RWPE2 (cell line): ENCODE measurements around the gene PLEKHA3.

Experiments
- ATAC-seq: fragments of 200-7000 bp; cut with Tn5 transposase; 3 replicates; pipeline ENCODE4 v1.9.1; 2021; ENCODE audit warnings: low read depth
- DNase-seq: peaks from one replicate; pipeline ENCODE4 v3.0.0-alpha.2; 2020; ENCODE audit warnings: low spot score
- H3K27ac ChIP-seq: fragments of 450-650 bp; 2 replicates; pipeline ENCODE4 v1.5.1; 2017; ENCODE audit warnings: mild to moderate bottlenecking; ENCODE audit not compliant: poor library complexity, severe bottlenecking
- H3K27me3 ChIP-seq: fragments of 250-450 bp; sonication (Bioruptor Pico); 2 replicates; pipeline ENCODE4 v1.5.1; 2021; ENCODE audit warnings: mild to moderate bottlenecking, moderate library complexity; ENCODE audit not compliant: insufficient read depth, poor library complexity, severe bottlenecking
- H3K36me3 ChIP-seq: fragments of 250-450 bp; sonication (Bioruptor Pico); 2 replicates; pipeline ENCODE4 v1.5.1; 2020; ENCODE audit warnings: low read depth, mild to moderate bottlenecking, moderate library complexity
- H3K4me1 ChIP-seq: fragments of 250-450 bp; sonication (Bioruptor Pico); 2 replicates; pipeline ENCODE4 v1.5.1; 2021; ENCODE audit warnings: mild to moderate bottlenecking, moderate library complexity; ENCODE audit not compliant: insufficient read depth, poor library complexity, severe bottlenecking
- H3K4me3 ChIP-seq: fragments of 250-450 bp; sonication (Bioruptor Pico); 2 replicates; pipeline ENCODE4 v1.5.1; 2021; ENCODE audit warnings: mild to moderate bottlenecking, moderate library complexity; ENCODE audit not compliant: severe bottlenecking
- H3K9me3 ChIP-seq: fragments of 250-450 bp; sonication (Bioruptor Pico); 2 replicates; pipeline ENCODE4 v1.5.1; 2021; ENCODE audit warnings: mild to moderate bottlenecking, moderate library complexity; ENCODE audit not compliant: severe bottlenecking
- TF ChIP-seq, protein P1 (sequence below): fragments of 450-650 bp; IDR thresholded peaks from one replicate; pipeline ENCODE4 v1.5.1; 2017; ENCODE audit warnings: mild to moderate bottlenecking, moderate library complexity; ENCODE audit not compliant: poor library complexity, severe bottlenecking

PLEKHA3 gene

GRCh38 chr2:178506949-178507348 lies 26.7 kb downstream of the PLEKHA3 start:
- Histone ChIP-seq H3K27me3 (no peaks in the 10 kb centered on the region), H3K27ac (no peak overlapping the region), H3K4me3 (no peak overlapping the region), H3K4me1 (no peaks in the 10 kb centered on the region), H3K9me3 (no peaks in the 10 kb centered on the region), H3K36me3 (peaks cover 29% of the 10 kb centered on the region)
- TF ChIP-seq, protein P1, sequence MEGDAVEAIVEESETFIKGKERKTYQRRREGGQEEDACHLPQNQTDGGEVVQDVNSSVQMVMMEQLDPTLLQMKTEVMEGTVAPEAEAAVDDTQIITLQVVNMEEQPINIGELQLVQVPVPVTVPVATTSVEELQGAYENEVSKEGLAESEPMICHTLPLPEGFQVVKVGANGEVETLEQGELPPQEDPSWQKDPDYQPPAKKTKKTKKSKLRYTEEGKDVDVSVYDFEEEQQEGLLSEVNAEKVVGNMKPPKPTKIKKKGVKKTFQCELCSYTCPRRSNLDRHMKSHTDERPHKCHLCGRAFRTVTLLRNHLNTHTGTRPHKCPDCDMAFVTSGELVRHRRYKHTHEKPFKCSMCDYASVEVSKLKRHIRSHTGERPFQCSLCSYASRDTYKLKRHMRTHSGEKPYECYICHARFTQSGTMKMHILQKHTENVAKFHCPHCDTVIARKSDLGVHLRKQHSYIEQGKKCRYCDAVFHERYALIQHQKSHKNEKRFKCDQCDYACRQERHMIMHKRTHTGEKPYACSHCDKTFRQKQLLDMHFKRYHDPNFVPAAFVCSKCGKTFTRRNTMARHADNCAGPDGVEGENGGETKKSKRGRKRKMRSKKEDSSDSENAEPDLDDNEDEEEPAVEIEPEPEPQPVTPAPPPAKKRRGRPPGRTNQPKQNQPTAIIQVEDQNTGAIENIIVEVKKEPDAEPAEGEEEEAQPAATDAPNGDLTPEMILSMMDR = no peak
- ATAC-seq (no peak), DNase-seq (no peak)

DNA sequence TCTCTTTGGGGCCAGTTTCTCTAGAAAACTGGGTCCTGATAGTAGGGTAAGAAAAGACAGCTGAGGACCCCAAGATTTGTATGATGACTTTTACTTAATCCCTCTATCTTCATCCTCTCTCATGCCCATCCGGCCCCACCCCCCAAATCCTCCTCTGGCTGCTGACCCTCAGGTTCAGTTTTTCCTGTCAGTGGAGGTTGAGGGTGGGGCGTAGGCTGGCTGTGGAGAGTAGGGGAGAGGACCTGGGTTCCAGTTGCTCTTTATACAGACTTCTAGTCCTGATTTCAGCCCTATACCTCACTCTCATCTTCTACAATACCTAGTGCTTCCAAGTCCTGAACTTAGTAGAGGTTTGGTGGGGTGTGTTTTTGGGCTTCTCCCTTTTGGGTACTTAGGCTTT lies 28.4 kb downstream of the PLEKHA3 start:
- TF ChIP-seq, protein P1 = no peak
- H3K9me3 ChIP-seq = no peaks in the 10 kb centered on the region
- DNase-seq = no peak

GRCh38 chr2:178510384-178510783 lies 30.1 kb downstream of the PLEKHA3 start:
- no peaks in the 10 kb centered on the region for H3K27me3 ChIP-seq
- no peak overlapping the region for H3K4me3 ChIP-seq
- TF ChIP-seq, protein P1 = no peak
- peaks cover 7% of the 10 kb centered on the region; the same call in 1 of the 2 replicates for H3K36me3 ChIP-seq
- H3K4me1 ChIP-seq = peaks cover 12% of the 10 kb centered on the region
- no peak overlapping the region for H3K27ac ChIP-seq
- ATAC-seq = no peak
- DNase-seq = no peak
- H3K9me3 ChIP-seq = no peaks in the 10 kb centered on the region

More for the DNA sequence above, 28.4 kb downstream of the PLEKHA3 start:
- ATAC-seq = no peak
- H3K36me3 ChIP-seq = peaks cover 19% of the 10 kb centered on the region
- H3K4me3 ChIP-seq = no peak overlapping the region
- no peaks in the 10 kb centered on the region for H3K4me1 ChIP-seq
- no peak overlapping the region for H3K27ac ChIP-seq
- no peaks in the 10 kb centered on the region for H3K27me3 ChIP-seq

DNA sequence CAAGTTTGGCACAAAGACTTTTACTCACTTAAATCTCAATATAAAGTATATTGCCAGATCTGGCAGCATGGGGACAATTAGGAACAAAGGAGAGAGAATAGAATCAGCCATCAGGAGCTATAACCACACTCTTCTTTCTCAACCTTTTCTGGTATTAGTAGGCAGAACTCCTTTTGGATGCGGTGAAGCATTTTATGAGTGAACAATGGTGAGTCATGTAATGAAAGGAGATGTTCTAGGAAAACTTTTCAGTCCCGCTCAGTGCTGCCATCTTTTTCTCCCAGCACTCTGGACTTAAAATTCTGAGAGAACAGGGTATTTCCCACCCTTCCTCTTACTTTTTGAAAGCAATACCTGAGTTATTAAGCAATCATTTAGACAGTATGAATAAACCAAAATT lies 32.2 kb downstream of the PLEKHA3 start:
- Histone ChIP-seq H3K27me3 (no peaks in the 10 kb centered on the region), H3K4me1 (peaks cover 14% of the 10 kb centered on the region), H3K4me3 (no peak overlapping the region), H3K36me3 (peaks cover 9% of the 10 kb centered on the region; the same call in 1 of the 2 replicates), H3K27ac (no peak overlapping the region), H3K9me3 (no peaks in the 10 kb centered on the region)
- ATAC-seq (peak; percentile 46; the same call in 1 of the 3 replicates), DNase-seq (no peak)
- TF ChIP-seq, protein P1 = no peak

- DNase-seq (no peak), ATAC-seq (no peak)
- H3K4me1 ChIP-seq = peaks cover 14% of the 10 kb centered on the region
- no peaks in the 10 kb centered on the region for H3K9me3 ChIP-seq
- H3K27ac ChIP-seq = peak overlapping the region; percentile 52
- TF ChIP-seq, protein P1 = no peak
- peaks cover 9% of the 10 kb centered on the region; the same call in 1 of the 2 replicates for H3K36me3 ChIP-seq
- H3K4me3 ChIP-seq = no peak overlapping the region
- no peaks in the 10 kb centered on the region for H3K27me3 ChIP-seq
Observed at GRCh38 chr2:178513876-178514275, 33.6 kb downstream of the PLEKHA3 start.
